OCI-LY7 (cell line): ENCODE measurements around the gene STIP1. TPM values are rescaled to one million over a fixed set of nuclear protein-coding genes. Genes with fewer than 3 reads are reported as not detected.
"Not testable (repeated sequence)": the region's sequence is repeated elsewhere in the genome, so short reads cannot be mapped to it uniquely, and the experiment has no call there.

ENCODE experiments used
- BruUV-seq: library from RNA; stranded (reverse); fragments of 400-500 nt; replicated peaks from 2 replicates; lab custom pipeline; 2021; lab: Mats Ljungman, UMichigan
- CTCF ChIA-PET: fragments of 300-600 bp; sonication (Branson Sonifier 250); formaldehyde crosslinking; loops from one replicate; lab custom pipeline; 2022; ENCODE audit warnings: antibody characterized with exemption; ENCODE audit not compliant: unreplicated experiment; lab: Charles Lee
- POLR2A ChIA-PET: fragments of 300-600 bp; sonication (Branson Sonifier 250); formaldehyde crosslinking; loops from one replicate; lab custom pipeline; 2022; ENCODE audit warnings: antibody characterized with exemption; lab: Charles Lee
- DNase-seq: peaks from one replicate; pipeline ENCODE4 v3.0.0-alpha.2; 2015; ENCODE audit warnings: low spot score
- H2AFZ ChIP-seq: fragments of 200-600 bp; sonication (generic), shearing (Covaris generic); 2 replicates; pipeline ENCODE4 v1.6.1; 2014; ENCODE audit warnings: mild to moderate bottlenecking, antibody characterized with exemption, low read length, moderate library complexity
- H3K27ac ChIP-seq: fragments of 200-600 bp; sonication (generic); 2 replicates; pipeline ENCODE4 v1.5.1; 2014; ENCODE audit warnings: mixed run types, low read depth, mild to moderate bottlenecking, moderate library complexity, low read length, inconsistent platforms; ENCODE audit not compliant: poor library complexity, severe bottlenecking
- H3K36me3 ChIP-seq: fragments of 200-600 bp; sonication (generic); 2 replicates; pipeline ENCODE4 v1.6.1; 2014; ENCODE audit warnings: mild to moderate bottlenecking, antibody characterized with exemption, low read length, moderate library complexity, mixed read lengths; ENCODE audit not compliant: insufficient read depth
- H3K4me1 ChIP-seq: fragments of 200-600 bp; sonication (generic); 2 replicates; pipeline ENCODE4 v1.5.1; 2014; ENCODE audit warnings: mild to moderate bottlenecking, low read length; ENCODE audit not compliant: insufficient read depth, poor library complexity, severe bottlenecking
- H3K4me2 ChIP-seq: fragments of 200-600 bp; sonication (generic); 2 replicates; pipeline ENCODE4 v1.6.1; 2014; ENCODE audit warnings: mild to moderate bottlenecking, low read length
- H3K4me3 ChIP-seq: fragments of 200-600 bp; sonication (generic); 2 replicates; pipeline ENCODE4 v1.5.1; 2014; ENCODE audit warnings: mild to moderate bottlenecking, low read depth, low read length; ENCODE audit not compliant: poor library complexity, severe bottlenecking
- H3K79me2 ChIP-seq: fragments of 200-600 bp; sonication (generic); 2 replicates; pipeline ENCODE4 v1.6.1; 2016; ENCODE audit warnings: low read depth, mild to moderate bottlenecking, low read length, moderate library complexity, mixed read lengths; ENCODE audit not compliant: insufficient read depth
- H3K9me2 ChIP-seq: fragments of 200-600 bp; sonication (generic); 2 replicates; pipeline ENCODE4 v1.6.1; 2016; ENCODE audit warnings: mild to moderate bottlenecking, low read length, mixed read lengths; ENCODE audit not compliant: insufficient read depth
- H3K9me3 ChIP-seq: fragments of 200-600 bp; sonication (generic); 2 replicates; pipeline ENCODE4 v1.6.1; 2014; ENCODE audit warnings: mild to moderate bottlenecking, mixed run types, low read length, mixed read lengths
- H4K20me1 ChIP-seq: fragments of 200-600 bp; sonication (generic); 2 replicates; pipeline ENCODE4 v1.6.1; 2014; ENCODE audit warnings: mild to moderate bottlenecking, antibody characterized with exemption, low read length, moderate library complexity, mixed read lengths; ENCODE audit not compliant: insufficient read depth
- EZH2phosphoT487 ChIP-seq: fragments of 200-600 bp; sonication (generic); IDR thresholded peaks from 2 replicates; pipeline ENCODE4 v1.6.1; 2018; ENCODE audit warnings: low read depth, borderline replicate concordance, mild to moderate bottlenecking, mixed run types, antibody characterized with exemption, low read length, moderate library complexity, mixed read lengths
- intact Hi-C: fragments of 100-400 bp; cut with micrococcal nuclease; formaldehyde crosslinking; loops from one replicate; pipeline ENCODE4 v1.10.0; 2022; ENCODE audit not compliant: unreplicated experiment
- total RNA-seq, 2 experiments: library from RNA; depleted of rRNA in 1 of 2; stranded (reverse); fragments of >200 nt in 1 of 2; shearing (Covaris generic) in 1 of 2; gene quantifications; 2 replicates each; pipeline ENCODE4 v1.2.3, GENCODE V29; 2014 to 2022
- TF ChIP-seq, protein P1 (sequence below): fragments of 200-600 bp; sonication (generic); conservative IDR thresholded peaks from 2 replicates; pipeline ENCODE4 v1.5.1; 2014; ENCODE audit warnings: mild to moderate bottlenecking, antibody characterized with exemption, low read length, moderate library complexity, mixed read lengths

Gene STIP1
- total RNA-seq, 2 experiments from 2014 or later, result 240 to 271 TPM

DNA sequence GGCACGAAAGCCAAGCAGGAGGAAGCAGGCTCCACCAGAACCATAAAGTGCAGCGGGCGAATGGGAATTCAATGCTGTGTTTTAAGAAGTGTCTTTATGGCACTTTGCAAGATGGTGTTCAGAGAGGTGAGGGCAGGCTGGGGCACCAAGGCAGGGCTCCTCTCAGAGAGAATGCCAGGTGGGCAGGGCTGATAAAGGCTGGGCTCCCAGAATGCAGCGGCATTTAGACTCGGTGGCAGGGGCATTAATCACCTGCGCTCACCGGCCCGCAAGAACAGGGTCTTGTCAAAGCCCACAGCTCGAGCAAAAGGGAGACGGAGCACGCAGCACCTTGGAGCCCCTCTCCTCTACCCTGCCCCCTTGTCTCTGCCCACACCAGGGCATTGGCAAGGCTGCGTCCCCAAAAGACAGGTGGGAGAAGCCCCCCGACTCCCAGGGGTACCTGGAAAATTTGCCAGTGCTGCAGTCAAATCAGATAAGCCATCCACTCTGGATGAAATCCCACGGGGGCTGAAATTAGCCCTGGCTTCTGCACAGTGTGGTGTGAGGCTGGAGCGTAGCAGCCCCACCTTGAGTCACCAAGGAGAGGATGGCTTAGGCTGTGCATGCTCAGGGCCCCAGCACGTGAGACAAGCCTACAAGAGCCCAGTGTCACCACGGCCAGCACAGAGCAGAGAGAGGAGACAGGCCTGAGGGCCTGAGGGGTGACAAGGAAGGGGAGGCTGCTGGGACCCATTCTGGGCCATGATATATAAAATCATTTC lies 28.2 kb upstream of the STIP1 start:
- Histone ChIP-seq H3K79me2 (no peaks in the 10 kb centered on the region), H3K4me1 (no peaks in the 10 kb centered on the region), H3K9me2 (no peaks in the 10 kb centered on the region), H2AFZ (no peak overlapping the region), H3K9me3 (no peaks in the 10 kb centered on the region), H3K4me3 (no peak overlapping the region), H3K27ac (no peak overlapping the region), H3K36me3 (no peaks in the 10 kb centered on the region), H4K20me1 (no peaks in the 10 kb centered on the region), H3K4me2 (no peak overlapping the region)
- TF ChIP-seq EZH2phosphoT487, result no peak
- TF ChIP-seq, protein P1, sequence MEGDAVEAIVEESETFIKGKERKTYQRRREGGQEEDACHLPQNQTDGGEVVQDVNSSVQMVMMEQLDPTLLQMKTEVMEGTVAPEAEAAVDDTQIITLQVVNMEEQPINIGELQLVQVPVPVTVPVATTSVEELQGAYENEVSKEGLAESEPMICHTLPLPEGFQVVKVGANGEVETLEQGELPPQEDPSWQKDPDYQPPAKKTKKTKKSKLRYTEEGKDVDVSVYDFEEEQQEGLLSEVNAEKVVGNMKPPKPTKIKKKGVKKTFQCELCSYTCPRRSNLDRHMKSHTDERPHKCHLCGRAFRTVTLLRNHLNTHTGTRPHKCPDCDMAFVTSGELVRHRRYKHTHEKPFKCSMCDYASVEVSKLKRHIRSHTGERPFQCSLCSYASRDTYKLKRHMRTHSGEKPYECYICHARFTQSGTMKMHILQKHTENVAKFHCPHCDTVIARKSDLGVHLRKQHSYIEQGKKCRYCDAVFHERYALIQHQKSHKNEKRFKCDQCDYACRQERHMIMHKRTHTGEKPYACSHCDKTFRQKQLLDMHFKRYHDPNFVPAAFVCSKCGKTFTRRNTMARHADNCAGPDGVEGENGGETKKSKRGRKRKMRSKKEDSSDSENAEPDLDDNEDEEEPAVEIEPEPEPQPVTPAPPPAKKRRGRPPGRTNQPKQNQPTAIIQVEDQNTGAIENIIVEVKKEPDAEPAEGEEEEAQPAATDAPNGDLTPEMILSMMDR, result no peak
- DNase-seq, result no peak
- no TSS peak for BruUV-seq
- POLR2A ChIA-PET, result interaction anchor here (0.6 kb wide), 1 partner anchor 25 kb away, joined by 3 read pairs; no protein-coding TSS in a partner anchor
- CTCF ChIA-PET, result no interaction called here
- intact Hi-C loops, result no loop called here

DNA sequence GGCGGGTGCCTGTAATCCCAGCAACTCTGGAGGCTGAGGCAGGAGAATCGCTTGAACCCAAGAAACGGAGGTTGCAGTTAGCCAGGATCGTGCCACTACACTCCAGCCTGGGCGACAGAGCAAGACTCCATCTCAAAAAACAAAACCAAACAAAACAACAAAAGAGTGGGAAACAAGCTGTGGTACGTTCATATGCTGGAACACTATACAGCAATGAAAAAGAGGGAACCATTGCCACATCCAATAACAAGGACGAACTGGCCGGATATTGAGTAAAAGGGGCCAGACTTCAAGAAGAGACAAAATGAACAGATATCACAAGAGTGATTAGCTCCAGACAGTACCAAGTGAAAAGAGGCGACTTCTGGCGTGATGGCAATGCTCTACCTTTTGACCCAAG lies 24.9 kb upstream of the STIP1 start:
- TF ChIP-seq, protein P1, result no peak
- no peak for TF ChIP-seq EZH2phosphoT487
- POLR2A ChIA-PET, result no interaction called here
- no peaks in the 10 kb centered on the region for H3K36me3 ChIP-seq
- no peak overlapping the region for H3K4me3 ChIP-seq
- H3K4me2 ChIP-seq, result no peak overlapping the region
- H3K79me2 ChIP-seq, result no peaks in the 10 kb centered on the region
- DNase-seq, result no peak
- H3K9me3 ChIP-seq, result no peaks in the 10 kb centered on the region
- intact Hi-C loops, result no loop called here
- H4K20me1 ChIP-seq, result no peaks in the 10 kb centered on the region
- H3K4me1 ChIP-seq, result peaks cover 12% of the 10 kb centered on the region
- H3K27ac ChIP-seq, result no peak overlapping the region
- CTCF ChIA-PET, result no interaction called here
- no peak overlapping the region for H2AFZ ChIP-seq
- no TSS peak for BruUV-seq
- H3K9me2 ChIP-seq, result no peaks in the 10 kb centered on the region

DNA sequence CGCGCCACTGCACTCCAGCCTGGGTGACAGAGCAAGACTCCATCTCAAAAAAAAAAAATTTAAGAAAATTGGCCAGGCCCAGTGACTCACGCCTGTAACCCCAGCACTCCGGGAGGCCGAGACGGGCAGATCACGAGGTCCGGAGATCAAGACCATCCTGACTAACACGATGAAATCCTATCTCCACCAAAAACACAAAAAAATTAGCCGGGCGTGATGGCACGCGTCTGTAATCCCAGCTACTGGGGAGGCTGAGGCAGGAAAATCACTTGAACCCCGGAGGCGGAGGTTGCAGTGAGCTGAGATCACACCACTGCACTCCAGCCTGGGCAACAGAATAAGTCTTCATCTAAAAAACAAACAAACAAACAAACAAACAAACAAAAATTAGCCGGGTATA lies 23.2 kb upstream of the STIP1 start:
- H3K9me2 ChIP-seq, DNase-seq, H3K4me3 ChIP-seq, H3K4me2 ChIP-seq, CTCF ChIA-PET, POLR2A ChIA-PET, H3K36me3 ChIP-seq, H4K20me1 ChIP-seq, BruUV-seq, H3K79me2 ChIP-seq, H3K27ac ChIP-seq, H2AFZ ChIP-seq, intact Hi-C loops, H3K9me3 ChIP-seq: not testable (repeated sequence)
- H3K4me1 ChIP-seq, result peaks cover 19% of the 10 kb centered on the region
